Body of pancreas (tissue), 4 donors: Measurements from ENCODE around the gene PTPRZ1.

Experiments used
- POLR2A ChIP-seq, 3 donors: fragments of 450-650 bp; IDR thresholded peaks; one replicate each; pipeline ENCODE4 v1.6.1; 2016; ENCODE audit warnings: antibody characterized with exemption in 3 of 3, mild to moderate bottlenecking in 2 of 3
- TF ChIP-seq, protein P1 (sequence below), 7 experiments: fragments of 450-650 bp in 4 of 7; fragments of 200-600 bp in 3 of 7; sonication (generic) in 3 of 7; IDR thresholded peaks; one replicate each; pipeline ENCODE4 v1.5.1; 2016 to 2019; ENCODE audit warnings: antibody characterized with exemption in 7 of 7

DNA sequence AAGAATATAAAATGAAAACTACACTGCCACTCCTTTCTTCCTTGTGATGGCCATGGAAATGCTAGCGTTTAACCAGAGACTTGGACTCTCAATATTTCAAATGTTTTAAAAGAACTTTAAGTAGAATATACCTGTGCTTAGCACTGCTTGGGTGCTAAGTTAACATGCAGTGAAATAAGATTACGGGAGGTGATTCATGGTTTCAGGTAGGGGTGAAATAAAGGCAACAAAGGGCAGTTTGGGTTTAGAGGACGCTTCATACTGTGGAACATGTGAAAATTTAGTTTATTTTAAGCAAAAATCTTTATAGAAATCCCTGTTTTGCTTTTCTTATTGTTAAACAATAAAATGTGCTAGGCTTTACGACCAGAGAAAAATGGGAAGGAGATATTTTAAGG is 94.0 kb downstream of the PTPRZ1 start:
- TF ChIP-seq, protein P1, sequence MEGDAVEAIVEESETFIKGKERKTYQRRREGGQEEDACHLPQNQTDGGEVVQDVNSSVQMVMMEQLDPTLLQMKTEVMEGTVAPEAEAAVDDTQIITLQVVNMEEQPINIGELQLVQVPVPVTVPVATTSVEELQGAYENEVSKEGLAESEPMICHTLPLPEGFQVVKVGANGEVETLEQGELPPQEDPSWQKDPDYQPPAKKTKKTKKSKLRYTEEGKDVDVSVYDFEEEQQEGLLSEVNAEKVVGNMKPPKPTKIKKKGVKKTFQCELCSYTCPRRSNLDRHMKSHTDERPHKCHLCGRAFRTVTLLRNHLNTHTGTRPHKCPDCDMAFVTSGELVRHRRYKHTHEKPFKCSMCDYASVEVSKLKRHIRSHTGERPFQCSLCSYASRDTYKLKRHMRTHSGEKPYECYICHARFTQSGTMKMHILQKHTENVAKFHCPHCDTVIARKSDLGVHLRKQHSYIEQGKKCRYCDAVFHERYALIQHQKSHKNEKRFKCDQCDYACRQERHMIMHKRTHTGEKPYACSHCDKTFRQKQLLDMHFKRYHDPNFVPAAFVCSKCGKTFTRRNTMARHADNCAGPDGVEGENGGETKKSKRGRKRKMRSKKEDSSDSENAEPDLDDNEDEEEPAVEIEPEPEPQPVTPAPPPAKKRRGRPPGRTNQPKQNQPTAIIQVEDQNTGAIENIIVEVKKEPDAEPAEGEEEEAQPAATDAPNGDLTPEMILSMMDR (IDR thresholded peaks at IDR 0.05): no peak
- no peak for TF ChIP-seq POLR2A (IDR thresholded peaks at IDR 0.05)
